Esophagus muscularis mucosa (tissue), 4 donors: ENCODE data around the gene MAMDC2.

ENCODE experiments used
- EP300 ChIP-seq: sonication (generic); formaldehyde crosslinking; IDR thresholded peaks from one replicate; pipeline ENCODE4 v1.6.1; 2017; ENCODE audit warnings: antibody characterized with exemption
- POLR2A ChIP-seq: fragments of 450-650 bp; IDR thresholded peaks from one replicate; pipeline ENCODE4 v1.6.1; 2017; ENCODE audit warnings: antibody characterized with exemption, moderate library complexity, mild to moderate bottlenecking, low read depth
- TF ChIP-seq, protein P1 (sequence below), 3 experiments: fragments of 200-600 bp in 2 of 3; fragments of 450-650 bp in 1 of 3; sonication (generic) in 2 of 3; IDR thresholded peaks; one replicate each; pipeline ENCODE4 v1.5.1; 2017 to 2019; ENCODE audit warnings: antibody characterized with exemption in 3 of 3, mild to moderate bottlenecking in 2 of 3, moderate library complexity in 1 of 3

DNA sequence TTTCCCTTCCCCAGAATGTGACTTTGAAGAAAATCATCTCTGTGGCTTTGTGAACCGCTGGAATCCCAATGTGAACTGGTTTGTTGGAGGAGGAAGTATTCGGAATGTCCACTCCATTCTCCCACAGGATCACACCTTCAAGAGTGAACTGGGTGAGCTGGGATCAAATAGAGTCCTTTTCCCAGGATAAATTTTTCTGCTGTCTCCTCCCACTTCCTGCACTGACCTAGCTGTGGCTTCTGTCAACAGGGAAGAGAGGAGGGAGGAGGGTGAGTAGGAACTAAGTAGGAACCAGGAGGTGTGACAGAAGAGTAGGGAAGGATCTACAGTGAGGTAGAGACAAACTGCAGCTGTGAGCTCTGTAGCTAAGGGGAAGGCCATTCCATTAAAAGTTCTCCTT is 69.3 kb downstream of the MAMDC2 start:
- TF ChIP-seq EP300, result no peak
- TF ChIP-seq, protein P1, sequence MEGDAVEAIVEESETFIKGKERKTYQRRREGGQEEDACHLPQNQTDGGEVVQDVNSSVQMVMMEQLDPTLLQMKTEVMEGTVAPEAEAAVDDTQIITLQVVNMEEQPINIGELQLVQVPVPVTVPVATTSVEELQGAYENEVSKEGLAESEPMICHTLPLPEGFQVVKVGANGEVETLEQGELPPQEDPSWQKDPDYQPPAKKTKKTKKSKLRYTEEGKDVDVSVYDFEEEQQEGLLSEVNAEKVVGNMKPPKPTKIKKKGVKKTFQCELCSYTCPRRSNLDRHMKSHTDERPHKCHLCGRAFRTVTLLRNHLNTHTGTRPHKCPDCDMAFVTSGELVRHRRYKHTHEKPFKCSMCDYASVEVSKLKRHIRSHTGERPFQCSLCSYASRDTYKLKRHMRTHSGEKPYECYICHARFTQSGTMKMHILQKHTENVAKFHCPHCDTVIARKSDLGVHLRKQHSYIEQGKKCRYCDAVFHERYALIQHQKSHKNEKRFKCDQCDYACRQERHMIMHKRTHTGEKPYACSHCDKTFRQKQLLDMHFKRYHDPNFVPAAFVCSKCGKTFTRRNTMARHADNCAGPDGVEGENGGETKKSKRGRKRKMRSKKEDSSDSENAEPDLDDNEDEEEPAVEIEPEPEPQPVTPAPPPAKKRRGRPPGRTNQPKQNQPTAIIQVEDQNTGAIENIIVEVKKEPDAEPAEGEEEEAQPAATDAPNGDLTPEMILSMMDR (IDR thresholded peaks at IDR 0.05), result no peak
- TF ChIP-seq POLR2A, result no peak
